K562 (cell line): ENCODE results near the gene ARFGEF2. TPM values are rescaled to one million over a fixed set of nuclear protein-coding genes. Genes with fewer than 3 reads are reported as not detected.
A peak's percentile ranks its signal among the peaks of the same experiment; 100 is the strongest.

Experiments used
- ATF1 ChIP-seq, 2 experiments: fragments of 450-650 bp in 1 of 2; IDR thresholded peaks; 2 replicates each; pipeline ENCODE4 v1.6.1; 2016; ENCODE audit warnings: missing compliant biosample characterization in 1 of 2, missing genetic modification characterization in 1 of 2
- ELF2 ChIP-seq: fragments of 250-450 bp; sonication (Bioruptor Pico); IDR thresholded peaks from 2 replicates; pipeline ENCODE4 v1.5.0; 2021; ENCODE audit warnings: mild to moderate bottlenecking
- FOS ChIP-seq: IDR thresholded peaks from 3 replicates; pipeline ENCODE4 v1.6.1; 2011; ENCODE audit not compliant: insufficient read length; ENCODE audit errors: extremely low read depth
- GABPA ChIP-seq: fragments of 200-800 bp; sonication (Bioruptor generic); conservative IDR thresholded peaks from 2 replicates; pipeline ENCODE4 v1.6.1; 2016; ENCODE audit warnings: low read depth, missing genetic modification characterization, missing compliant biosample characterization
- HDAC2 ChIP-seq: fragments of 450-650 bp; IDR thresholded peaks from 2 replicates; pipeline ENCODE4 v1.6.1; 2016; ENCODE audit warnings: mild to moderate bottlenecking
- HSF4 ChIP-seq: fragments of 250-450 bp; sonication (Bioruptor Pico); IDR thresholded peaks from 2 replicates; pipeline ENCODE4 v2.1.2; 2022; ENCODE audit warnings: mild to moderate bottlenecking, moderate library complexity, borderline replicate concordance
- IRF2 ChIP-seq: sonication (generic); formaldehyde crosslinking; IDR thresholded peaks from 2 replicates; pipeline ENCODE4 v1.8.1; 2022; ENCODE audit warnings: mild to moderate bottlenecking, missing genetic modification reagents
- MAFF ChIP-seq: IDR thresholded peaks from 2 replicates; pipeline ENCODE4 v1.6.1; 2012; ENCODE audit warnings: low read length, improper control_type of control experiment
- MAFG ChIP-seq: fragments of 450-650 bp; conservative IDR thresholded peaks from 2 replicates; pipeline ENCODE4 v1.6.1; 2016; ENCODE audit warnings: missing genetic modification characterization, missing compliant biosample characterization
- MIER1 ChIP-seq: fragments of 450-650 bp; IDR thresholded peaks from 2 replicates; pipeline ENCODE4 v1.6.1; 2016; ENCODE audit warnings: antibody characterized with exemption, mild to moderate bottlenecking, low read depth
- NEUROD1 ChIP-seq: fragments of 150-350 bp; IDR thresholded peaks from 2 replicates; pipeline ENCODE4 v1.6.1; 2014; ENCODE audit warnings: borderline replicate concordance, low read length, low read depth; ENCODE audit not compliant: partially characterized antibody
- NR3C1 ChIP-seq: sonication (generic); formaldehyde crosslinking; IDR thresholded peaks from 2 replicates; pipeline ENCODE4 v1.8.1; 2022; ENCODE audit warnings: missing genetic modification reagents
- OTX1 ChIP-seq: fragments of 450-650 bp; formaldehyde crosslinking; IDR thresholded peaks from 2 replicates; pipeline ENCODE4 v1.4.0; 2022; ENCODE audit warnings: mild to moderate bottlenecking
- PCBP1 ChIP-seq: fragments of 200-400 bp; formaldehyde crosslinking; IDR thresholded peaks from 2 replicates; pipeline ENCODE4 v1.6.1; 2018; ENCODE audit warnings: mild to moderate bottlenecking, low read depth, low read length; ENCODE audit not compliant: poor library complexity, severe bottlenecking
- POLR2A ChIP-seq: fragments of 450-650 bp; conservative IDR thresholded peaks from 2 replicates; pipeline ENCODE4 v1.6.1; 2016
- RBBP5 ChIP-seq: fragments of 200-600 bp; sonication (generic); IDR thresholded peaks from 2 replicates; pipeline ENCODE4 v1.6.1; 2012; ENCODE audit warnings: borderline replicate concordance, mild to moderate bottlenecking, low read length, control low read depth, inconsistent platforms; ENCODE audit not compliant: insufficient read depth, poor library complexity, severe bottlenecking
- RBM39 ChIP-seq: fragments of 200-400 bp; formaldehyde crosslinking; optimal IDR thresholded peaks from 2 replicates; pipeline ENCODE3; 2018; ENCODE audit warnings: low read depth, low read length
- SP1 ChIP-seq: sonication (generic); formaldehyde crosslinking; IDR thresholded peaks from 2 replicates; pipeline ENCODE4 v1.8.1; 2022; ENCODE audit warnings: mild to moderate bottlenecking, missing genetic modification reagents
- ZFX ChIP-seq: sonication (generic); formaldehyde crosslinking; IDR thresholded peaks from 2 replicates; pipeline ENCODE4 v1.8.0; 2022; ENCODE audit warnings: mild to moderate bottlenecking, missing genetic modification reagents, moderate library complexity
- ZNF263 ChIP-seq: sonication (generic); formaldehyde crosslinking; IDR thresholded peaks from 2 replicates; pipeline ENCODE4 v1.8.0; 2022; ENCODE audit warnings: mild to moderate bottlenecking, missing genetic modification reagents, borderline replicate concordance
- ZNF778 ChIP-seq: fragments of 450-650 bp; formaldehyde crosslinking; IDR thresholded peaks from 2 replicates; pipeline ENCODE4 v1.4.0; 2020; ENCODE audit warnings: mild to moderate bottlenecking, moderate library complexity
- polyA plus RNA-seq, 8 experiments: library from polyadenylated mRNA; depleted of rRNA in 4 of 8; stranded (reverse) in 5 of 8; unstranded in 3 of 8; fragments of >200 nt; fragmentation: Nextera tagmentation in 2 of 8; fragmentation: Illumina TruSeq in 1 of 8; extraction: Ambion mirVana in 2 of 8; extraction: Trizol in 1 of 8; gene quantifications; 2 replicates each; pipeline versions ENCODE4 v1.2.1 to v1.2.3, GENCODE V29; 2011 to 2014; ENCODE audit warnings: inconsistent platforms in 1 of 8, missing spikeins in 1 of 8
- total RNA-seq, 7 experiments: library from RNA; depleted of rRNA in 6 of 7; stranded (reverse); fragments of >200 nt in 6 of 7; fragmentation: Illumina TruSeq in 2 of 7; extraction: Trizol in 2 of 7; gene quantifications; 2 replicates each; pipeline versions ENCODE4 v1.2.1 to v1.2.3, GENCODE V29; 2011 to 2021; ENCODE audit warnings: low replicate concordance in 1 of 7
- TF ChIP-seq, protein P1 (sequence below): fragments of 450-650 bp; formaldehyde crosslinking; IDR thresholded peaks from 2 replicates; pipeline ENCODE4 v1.4.0; 2020; ENCODE audit warnings: mild to moderate bottlenecking, moderate library complexity
- TF ChIP-seq, protein P2 (sequence below): sonication (generic); formaldehyde crosslinking; IDR thresholded peaks from 2 replicates; pipeline ENCODE4 v1.8.0; 2022; ENCODE audit warnings: mild to moderate bottlenecking, missing genetic modification reagents
- TF ChIP-seq, protein P3 (sequence below): fragments of 450-650 bp; IDR thresholded peaks from 2 replicates; pipeline ENCODE4 v1.6.1; 2016; ENCODE audit warnings: borderline replicate concordance

ARFGEF2 gene
- total and polyA plus RNA-seq, 9 of the 15 experiments (the other 6 are each of a cell fraction or from before 2014, with no cell fraction given), result 4.2 to 18.8 (median 13.7) TPM

DNA sequence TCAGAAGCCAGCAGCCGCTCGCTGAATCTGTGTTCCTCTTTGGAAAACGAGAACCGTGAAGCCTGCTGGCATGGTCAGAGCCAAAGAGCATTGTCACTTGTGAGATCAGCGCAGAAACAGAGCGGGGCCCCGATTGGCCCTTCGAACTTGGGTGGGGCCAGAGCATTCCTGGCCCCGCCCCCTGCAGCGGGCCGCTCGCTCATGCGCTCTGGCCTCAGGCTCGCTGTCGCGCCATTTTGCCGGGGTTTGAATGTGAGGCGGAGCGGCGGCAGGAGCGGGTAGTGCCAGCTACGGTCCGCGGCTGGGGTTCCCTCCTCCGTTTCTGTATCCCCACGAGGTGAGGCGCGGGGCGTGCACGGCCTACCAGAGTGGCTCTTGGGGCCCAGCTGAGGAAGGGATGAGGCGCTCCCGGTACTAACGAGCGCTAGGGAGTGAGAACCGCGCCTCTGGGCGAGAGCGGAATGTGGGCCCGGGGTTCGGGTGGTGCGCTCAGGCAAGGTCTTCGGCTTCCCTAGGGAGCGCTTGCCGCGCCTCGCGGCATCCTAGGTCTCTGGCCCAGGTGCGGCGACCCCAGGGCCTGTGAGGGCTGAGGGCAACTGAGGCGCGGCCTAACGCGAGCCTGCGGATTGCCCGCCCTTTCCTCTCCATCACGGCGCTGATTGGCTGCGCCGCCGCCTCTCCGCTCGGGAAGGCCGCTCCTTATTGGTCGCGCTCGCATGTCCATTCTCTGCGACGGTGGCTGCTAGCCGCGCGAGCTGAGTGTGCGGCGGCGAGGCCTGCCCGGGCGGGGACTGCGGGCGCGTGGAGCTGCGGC lies 124.8 kb downstream of the ARFGEF2 start, which contains the start of gene CSE1L (continued):
- TF ChIP-seq GABPA (tag) (peak; percentile 68), MIER1 (no peak), PCBP1 (peak; percentile 93), HSF4 (no peak), IRF2 (no peak), SP1 (peak; percentile 91), RBM39 (no peak), MAFG (tag) (no peak), ZFX (CRISPR knock-in tag) (peak; percentile 100), RBBP5 (peak; percentile 82), OTX1 (CRISPR knock-in tag) (0 out of 2 replicates have a peak, but pooled peaks have one; percentile 42), ELF2 (0 out of 2 replicates have a peak, but pooled peaks have one; percentile 60), MAFF (peak; percentile 9; the same call in 1 of the 2 replicates), FOS (peak; percentile 91), ZNF778 (CRISPR knock-in tag) (no peak), NEUROD1 (peak; percentile 86), NR3C1 (CRISPR knock-in tag) (peak; percentile 88), ZNF263 (peak; percentile 56; the same call in 1 of the 2 replicates), ATF1 (CRISPR knock-in tag; IDR thresholded peaks at IDR 0.05) (0 out of 2 replicates have a peak, but pooled peaks have one; percentile 22), ATF1 (tag; IDR thresholded peaks at IDR 0.05) (peak; percentile 86), HDAC2 (no peak), POLR2A (peak; percentile 99)
- TF ChIP-seq, protein P1, sequence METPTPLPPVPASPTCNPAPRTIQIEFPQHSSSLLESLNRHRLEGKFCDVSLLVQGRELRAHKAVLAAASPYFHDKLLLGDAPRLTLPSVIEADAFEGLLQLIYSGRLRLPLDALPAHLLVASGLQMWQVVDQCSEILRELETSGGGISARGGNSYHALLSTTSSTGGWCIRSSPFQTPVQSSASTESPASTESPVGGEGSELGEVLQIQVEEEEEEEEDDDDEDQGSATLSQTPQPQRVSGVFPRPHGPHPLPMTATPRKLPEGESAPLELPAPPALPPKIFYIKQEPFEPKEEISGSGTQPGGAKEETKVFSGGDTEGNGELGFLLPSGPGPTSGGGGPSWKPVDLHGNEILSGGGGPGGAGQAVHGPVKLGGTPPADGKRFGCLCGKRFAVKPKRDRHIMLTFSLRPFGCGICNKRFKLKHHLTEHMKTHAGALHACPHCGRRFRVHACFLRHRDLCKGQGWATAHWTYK (CRISPR knock-in tag), result peak; percentile 46; the same call in 1 of the 2 replicates
- TF ChIP-seq, protein P2, sequence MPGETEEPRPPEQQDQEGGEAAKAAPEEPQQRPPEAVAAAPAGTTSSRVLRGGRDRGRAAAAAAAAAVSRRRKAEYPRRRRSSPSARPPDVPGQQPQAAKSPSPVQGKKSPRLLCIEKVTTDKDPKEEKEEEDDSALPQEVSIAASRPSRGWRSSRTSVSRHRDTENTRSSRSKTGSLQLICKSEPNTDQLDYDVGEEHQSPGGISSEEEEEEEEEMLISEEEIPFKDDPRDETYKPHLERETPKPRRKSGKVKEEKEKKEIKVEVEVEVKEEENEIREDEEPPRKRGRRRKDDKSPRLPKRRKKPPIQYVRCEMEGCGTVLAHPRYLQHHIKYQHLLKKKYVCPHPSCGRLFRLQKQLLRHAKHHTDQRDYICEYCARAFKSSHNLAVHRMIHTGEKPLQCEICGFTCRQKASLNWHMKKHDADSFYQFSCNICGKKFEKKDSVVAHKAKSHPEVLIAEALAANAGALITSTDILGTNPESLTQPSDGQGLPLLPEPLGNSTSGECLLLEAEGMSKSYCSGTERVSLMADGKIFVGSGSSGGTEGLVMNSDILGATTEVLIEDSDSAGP (CRISPR knock-in tag), result peak; percentile 72; the same call in 1 of the 2 replicates
- TF ChIP-seq, protein P3, sequence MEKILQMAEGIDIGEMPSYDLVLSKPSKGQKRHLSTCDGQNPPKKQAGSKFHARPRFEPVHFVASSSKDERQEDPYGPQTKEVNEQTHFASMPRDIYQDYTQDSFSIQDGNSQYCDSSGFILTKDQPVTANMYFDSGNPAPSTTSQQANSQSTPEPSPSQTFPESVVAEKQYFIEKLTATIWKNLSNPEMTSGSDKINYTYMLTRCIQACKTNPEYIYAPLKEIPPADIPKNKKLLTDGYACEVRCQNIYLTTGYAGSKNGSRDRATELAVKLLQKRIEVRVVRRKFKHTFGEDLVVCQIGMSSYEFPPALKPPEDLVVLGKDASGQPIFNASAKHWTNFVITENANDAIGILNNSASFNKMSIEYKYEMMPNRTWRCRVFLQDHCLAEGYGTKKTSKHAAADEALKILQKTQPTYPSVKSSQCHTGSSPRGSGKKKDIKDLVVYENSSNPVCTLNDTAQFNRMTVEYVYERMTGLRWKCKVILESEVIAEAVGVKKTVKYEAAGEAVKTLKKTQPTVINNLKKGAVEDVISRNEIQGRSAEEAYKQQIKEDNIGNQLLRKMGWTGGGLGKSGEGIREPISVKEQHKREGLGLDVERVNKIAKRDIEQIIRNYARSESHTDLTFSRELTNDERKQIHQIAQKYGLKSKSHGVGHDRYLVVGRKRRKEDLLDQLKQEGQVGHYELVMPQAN, result peak; percentile 57; the same call in 1 of the 2 replicates
